IMR-90 (cell line): ENCODE measurements around the gene C1QTNF9B. TPM values are rescaled to one million over a fixed set of nuclear protein-coding genes. Genes with fewer than 3 reads are reported as not detected.

ENCODE experiments used
- ATAC-seq: fragments of 200-7000 bp; cut with Tn5 transposase; 2 replicates; pipeline ENCODE4 v1.9.1; 2020; ENCODE audit warnings: low read depth, mild to moderate bottlenecking, moderate library complexity
- BruUV-seq: library from RNA; stranded (reverse); fragments of 400-500 nt; replicated peaks from 2 replicates; lab custom pipeline; 2021; lab: Mats Ljungman, UMichigan
- CTCF ChIA-PET: fragments of 300-600 bp; formaldehyde crosslinking; extraction: SDS; loops from one replicate; lab custom pipeline; 2021; ENCODE audit warnings: antibody characterized with exemption; lab: Yijun Ruan, JAX
- POLR2A ChIA-PET: fragments of 300-600 bp; sonication (Branson Sonifier 250); formaldehyde crosslinking; loops from one replicate; lab custom pipeline; 2022; ENCODE audit warnings: antibody characterized with exemption; ENCODE audit not compliant: unreplicated experiment; lab: Charles Lee
- DNase-seq: peaks from one replicate; pipeline ENCODE4 v3.0.0; 2013
- H2AFZ ChIP-seq: replicated peaks from 2 replicates; pipeline ENCODE3; 2013; ENCODE audit warnings: low read length, mild to moderate bottlenecking; ENCODE audit not compliant: poor library complexity
- H2AK5ac ChIP-seq: 2 replicates; pipeline ENCODE4 v1.6.1; 2013; ENCODE audit warnings: low read depth, low read length, inconsistent platforms
- H2AK9ac ChIP-seq: replicated peaks from 2 replicates; pipeline ENCODE3; 2013; ENCODE audit warnings: mild to moderate bottlenecking, low read depth, low read length, moderate library complexity; ENCODE audit not compliant: poor library complexity
- H2BK120ac ChIP-seq: 2 replicates; pipeline ENCODE4 v1.6.1; 2013; ENCODE audit warnings: low read depth, low read length, inconsistent platforms
- H2BK15ac ChIP-seq: 3 replicates; pipeline ENCODE4 v1.6.1; 2013; ENCODE audit warnings: low read depth, low read length, inconsistent platforms
- H2BK20ac ChIP-seq: 2 replicates; pipeline ENCODE4 v1.6.1; 2013; ENCODE audit warnings: low read depth, mild to moderate bottlenecking, inconsistent platforms, low read length, moderate library complexity
- H2BK5ac ChIP-seq: 2 replicates; pipeline ENCODE4 v1.6.1; 2013; ENCODE audit warnings: mild to moderate bottlenecking, low read depth, low read length, inconsistent platforms; ENCODE audit not compliant: poor library complexity, severe bottlenecking
- H3K14ac ChIP-seq: replicated peaks from 2 replicates; pipeline ENCODE4 v1.6.1; 2013; ENCODE audit warnings: low read depth, low read length, inconsistent platforms
- H3K18ac ChIP-seq: 2 replicates; pipeline ENCODE4 v1.6.1; 2013; ENCODE audit warnings: low read depth, low read length, control low read depth
- H3K23ac ChIP-seq: 2 replicates; pipeline ENCODE4 v1.6.1; 2013; ENCODE audit warnings: low read depth, low read length, inconsistent platforms
- H3K27ac ChIP-seq: 2 replicates; pipeline ENCODE4 v1.5.1; 2013; ENCODE audit warnings: mild to moderate bottlenecking, control low read depth, low read length; ENCODE audit not compliant: insufficient read depth
- H3K27me3 ChIP-seq: 2 replicates; pipeline ENCODE4 v1.6.1; 2013; ENCODE audit warnings: low read length; ENCODE audit not compliant: control insufficient read depth, insufficient read depth
- H3K36me3 ChIP-seq: 2 replicates; pipeline ENCODE4 v1.6.1; 2013; ENCODE audit warnings: low read length, mixed read lengths; ENCODE audit not compliant: control insufficient read depth, insufficient read depth
- H3K4ac ChIP-seq: 2 replicates; pipeline ENCODE4 v1.6.1; 2013; ENCODE audit warnings: low read depth, low read length, inconsistent platforms
- H3K4me1 ChIP-seq: 2 replicates; pipeline ENCODE4 v1.6.1; 2013; ENCODE audit warnings: low read length, mixed read lengths; ENCODE audit not compliant: control insufficient read depth, insufficient read depth
- H3K4me2 ChIP-seq: 2 replicates; pipeline ENCODE4 v1.6.1; 2013; ENCODE audit warnings: low read depth, mild to moderate bottlenecking, control low read depth, low read length, moderate library complexity
- H3K4me3 ChIP-seq: 2 replicates; pipeline ENCODE4 v1.5.1; 2013; ENCODE audit warnings: low read depth, mild to moderate bottlenecking, control low read depth, low read length, moderate library complexity; ENCODE audit not compliant: insufficient read depth
- H3K56ac ChIP-seq: 2 replicates; pipeline ENCODE4 v1.6.1; 2013; ENCODE audit warnings: low read length, inconsistent platforms; ENCODE audit not compliant: insufficient read depth; ENCODE audit errors: extremely low read depth
- H3K79me1 ChIP-seq, 2 experiments: 2 replicates each; pipeline ENCODE4 v1.6.1; 2013; ENCODE audit warnings: low read length in 2 of 2, inconsistent platforms in 1 of 2, low read depth in 1 of 2
- H3K9ac ChIP-seq: 2 replicates; pipeline ENCODE4 v1.6.1; 2013; ENCODE audit warnings: low read depth, low read length, control low read depth
- H3K9me1 ChIP-seq: 2 replicates; pipeline ENCODE4 v1.6.1; 2013; ENCODE audit warnings: low read length, inconsistent platforms; ENCODE audit not compliant: insufficient read depth
- H3K9me3 ChIP-seq: 2 replicates; pipeline ENCODE4 v1.6.1; 2013; ENCODE audit warnings: low read length; ENCODE audit not compliant: control insufficient read depth, insufficient read depth
- H4K20me1 ChIP-seq: 2 replicates; pipeline ENCODE4 v1.6.1; 2013; ENCODE audit warnings: low read length, inconsistent platforms; ENCODE audit not compliant: insufficient read depth
- H4K5ac ChIP-seq: 2 replicates; pipeline ENCODE4 v1.6.1; 2013; ENCODE audit warnings: mild to moderate bottlenecking, low read depth, low read length, control low read depth
- H4K8ac ChIP-seq, 2 experiments: 2 replicates each; pipeline ENCODE4 v1.6.1; 2013; ENCODE audit warnings: low read depth in 2 of 2, low read length in 2 of 2, control low read depth in 1 of 2, inconsistent platforms in 1 of 2
- H4K91ac ChIP-seq: 2 replicates; pipeline ENCODE4 v1.6.1; 2013; ENCODE audit warnings: low read depth, low read length, inconsistent platforms; ENCODE audit not compliant: insufficient read depth
- BHLHE40 ChIP-seq: fragments of 150-350 bp; IDR thresholded peaks from 2 replicates; pipeline ENCODE4 v1.6.1; 2016; ENCODE audit warnings: mild to moderate bottlenecking, low read depth, low read length
- CEBPB ChIP-seq: IDR thresholded peaks from 2 replicates; pipeline ENCODE4 v1.6.1; 2012; ENCODE audit warnings: low read depth, low read length, improper control_type of control experiment
- CHD1 ChIP-seq: IDR thresholded peaks from 2 replicates; pipeline ENCODE4 v1.6.1; 2012; ENCODE audit warnings: low read depth, low read length, improper control_type of control experiment
- MAFK ChIP-seq: IDR thresholded peaks from 2 replicates; pipeline ENCODE4 v1.6.1; 2012; ENCODE audit warnings: low read depth, low read length, improper control_type of control experiment
- MAZ ChIP-seq: IDR thresholded peaks from 2 replicates; pipeline ENCODE4 v1.6.1; 2012; ENCODE audit warnings: low read depth, mild to moderate bottlenecking, low read length, improper control_type of control experiment, moderate library complexity, borderline replicate concordance
- MXI1 ChIP-seq: IDR thresholded peaks from 2 replicates; pipeline ENCODE4 v1.6.1; 2012; ENCODE audit warnings: low read depth, mild to moderate bottlenecking, low read length, moderate library complexity, borderline replicate concordance
- NFE2L2 ChIP-seq: fragments of 150-350 bp; IDR thresholded peaks from 2 replicates; pipeline ENCODE4 v1.6.1; 2016; ENCODE audit warnings: low read depth, mild to moderate bottlenecking, low read length
- POLR2A ChIP-seq: IDR thresholded peaks from 2 replicates; pipeline ENCODE4 v1.6.1; 2012; ENCODE audit warnings: mild to moderate bottlenecking, low read depth, low read length
- RAD21 ChIP-seq: IDR thresholded peaks from 2 replicates; pipeline ENCODE4 v1.6.1; 2012; ENCODE audit warnings: low read length, improper control_type of control experiment
- RCOR1 ChIP-seq: IDR thresholded peaks from 2 replicates; pipeline ENCODE4 v1.6.1; 2012; ENCODE audit warnings: mild to moderate bottlenecking, low read length, improper control_type of control experiment; ENCODE audit not compliant: insufficient replicate concordance
- RFX5 ChIP-seq: IDR thresholded peaks from 2 replicates; pipeline ENCODE4 v1.8.0; 2012; ENCODE audit warnings: low read depth, mild to moderate bottlenecking, low read length, moderate library complexity
- SMC3 ChIP-seq: fragments of 150-350 bp; IDR thresholded peaks from 2 replicates; pipeline ENCODE4 v1.6.1; 2016; ENCODE audit warnings: low read depth, mild to moderate bottlenecking, antibody characterized with exemption, low read length, moderate library complexity
- WGBS, 2 experiments: methylation state at CpG; one replicate each; pipeline versions ENCODE4 v1.1.5 to v1.1.7; 2013; ENCODE audit warnings: missing lambda C conversion rate in 2 of 2; ENCODE audit not compliant: insufficient read length in 1 of 2; ENCODE audit errors: extremely low coverage in 2 of 2; 5-methylcytosine and 5-hydroxymethylcytosine counted together
- dilution Hi-C: fragments of 300-500 bp; cut with HindIII; formaldehyde crosslinking; loops from one replicate; pipeline ENCODE4 v1.14.3; 2018; ENCODE audit warnings: low sequenced_read_pairs; ENCODE audit not compliant: unreplicated experiment
- in situ Hi-C: fragments of 300-500 bp; cut with MboI; formaldehyde crosslinking; loops from 3 replicates; pipeline ENCODE4 v1.14.3; 2019; ENCODE audit warnings: low sequenced_read_pairs, inconsistent platforms, mixed read lengths
- intact Hi-C: fragments of 100-400 bp; cut with micrococcal nuclease; formaldehyde crosslinking; loops from 2 replicates; pipeline ENCODE4 v1.10.0; 2022
- polyA plus RNA-seq, 3 experiments: library from polyadenylated mRNA; depleted of rRNA; stranded (reverse); fragments of >200 nt; gene quantifications; 2 replicates each; pipeline ENCODE4 v1.2.3, GENCODE V29; 2012; ENCODE audit warnings: low replicate concordance in 1 of 3
- total RNA-seq: library from RNA; depleted of rRNA; stranded (reverse); fragments of >200 nt; gene quantifications from 2 replicates; pipeline ENCODE4 v1.2.3, GENCODE V29; 2012
- TF ChIP-seq, protein P1 (sequence below): fragments of 150-350 bp; IDR thresholded peaks from 2 replicates; pipeline ENCODE4 v1.6.1; 2016; ENCODE audit warnings: low read depth, mild to moderate bottlenecking, low read length, moderate library complexity, borderline replicate concordance
- TF ChIP-seq, protein P2 (sequence below): fragments of 150-350 bp; IDR thresholded peaks from 2 replicates; pipeline ENCODE4 v1.6.1; 2017; ENCODE audit warnings: mild to moderate bottlenecking, antibody characterized with exemption, low read length, low read depth
- TF ChIP-seq, protein P3 (sequence below): conservative IDR thresholded peaks from 2 replicates; pipeline ENCODE4 v1.5.1; 2012; ENCODE audit warnings: mild to moderate bottlenecking, low read depth, low read length, improper control_type of control experiment

The C1QTNF9B gene
- total and polyA plus RNA-seq, 2 of the 4 experiments (the other 2 are of a cell fraction) = 0.72 to 1.1 TPM

GRCh38 chr13:23849670-23850069 lies 47.6 kb downstream of the C1QTNF9B start:
- Histone ChIP-seq H4K91ac (no peak overlapping the region), H2AK9ac (no peak overlapping the region), H2BK5ac (no peak overlapping the region), H3K23ac (no peak overlapping the region), H3K56ac (no peak overlapping the region), H2BK20ac (no peak overlapping the region), H2AFZ (no peak overlapping the region), H3K9me3 (no peaks in the 10 kb centered on the region), H3K9ac (no peak overlapping the region), H3K4me3 (no peak overlapping the region), H2BK15ac (no peak overlapping the region), H3K27ac (no peak overlapping the region), H2BK120ac (no peak overlapping the region), H4K8ac (no peak overlapping the region), H3K18ac (no peak overlapping the region), H4K5ac (no peak overlapping the region), H2AK5ac (no peak overlapping the region), H3K27me3 (no peaks in the 10 kb centered on the region), H3K79me1 (no peaks in the 10 kb centered on the region), H3K36me3 (peaks cover 2% of the 10 kb centered on the region), H3K4me1 (no peaks in the 10 kb centered on the region), H3K14ac (no peak overlapping the region), H3K4me2 (no peak overlapping the region), H3K9me1 (peaks cover 3% of the 10 kb centered on the region; the same call in 1 of the 2 replicates), H4K20me1 (no peaks in the 10 kb centered on the region), H3K4ac (no peak overlapping the region)
- intact Hi-C loops (no loop called here), dilution Hi-C loops (no loop called here), in situ Hi-C loops (no loop called here)
- BruUV-seq = no TSS peak
- WGBS, 2 experiments = no CpG with 5 or more reads among the region's 2 CpGs
- ChIA-PET CTCF (no interaction called here), POLR2A (no interaction called here)
- DNase-seq (no peak), ATAC-seq (no peak)
- no peak for TF ChIP-seq RAD21
- TF ChIP-seq SMC3 = no peak
- TF ChIP-seq CEBPB = no peak
- no peak for TF ChIP-seq MAZ
- TF ChIP-seq, protein P1, sequence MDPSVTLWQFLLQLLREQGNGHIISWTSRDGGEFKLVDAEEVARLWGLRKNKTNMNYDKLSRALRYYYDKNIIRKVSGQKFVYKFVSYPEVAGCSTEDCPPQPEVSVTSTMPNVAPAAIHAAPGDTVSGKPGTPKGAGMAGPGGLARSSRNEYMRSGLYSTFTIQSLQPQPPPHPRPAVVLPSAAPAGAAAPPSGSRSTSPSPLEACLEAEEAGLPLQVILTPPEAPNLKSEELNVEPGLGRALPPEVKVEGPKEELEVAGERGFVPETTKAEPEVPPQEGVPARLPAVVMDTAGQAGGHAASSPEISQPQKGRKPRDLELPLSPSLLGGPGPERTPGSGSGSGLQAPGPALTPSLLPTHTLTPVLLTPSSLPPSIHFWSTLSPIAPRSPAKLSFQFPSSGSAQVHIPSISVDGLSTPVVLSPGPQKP = no peak
- TF ChIP-seq MAFK = no peak
- no peak for TF ChIP-seq BHLHE40
- no peak for TF ChIP-seq MXI1
- no peak for TF ChIP-seq RFX5
- no peak for TF ChIP-seq POLR2A
- TF ChIP-seq RCOR1 = no peak
- no peak for TF ChIP-seq NFE2L2
- TF ChIP-seq, protein P2, sequence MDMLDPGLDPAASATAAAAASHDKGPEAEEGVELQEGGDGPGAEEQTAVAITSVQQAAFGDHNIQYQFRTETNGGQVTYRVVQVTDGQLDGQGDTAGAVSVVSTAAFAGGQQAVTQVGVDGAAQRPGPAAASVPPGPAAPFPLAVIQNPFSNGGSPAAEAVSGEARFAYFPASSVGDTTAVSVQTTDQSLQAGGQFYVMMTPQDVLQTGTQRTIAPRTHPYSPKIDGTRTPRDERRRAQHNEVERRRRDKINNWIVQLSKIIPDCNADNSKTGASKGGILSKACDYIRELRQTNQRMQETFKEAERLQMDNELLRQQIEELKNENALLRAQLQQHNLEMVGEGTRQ = no peak
- TF ChIP-seq, protein P3, sequence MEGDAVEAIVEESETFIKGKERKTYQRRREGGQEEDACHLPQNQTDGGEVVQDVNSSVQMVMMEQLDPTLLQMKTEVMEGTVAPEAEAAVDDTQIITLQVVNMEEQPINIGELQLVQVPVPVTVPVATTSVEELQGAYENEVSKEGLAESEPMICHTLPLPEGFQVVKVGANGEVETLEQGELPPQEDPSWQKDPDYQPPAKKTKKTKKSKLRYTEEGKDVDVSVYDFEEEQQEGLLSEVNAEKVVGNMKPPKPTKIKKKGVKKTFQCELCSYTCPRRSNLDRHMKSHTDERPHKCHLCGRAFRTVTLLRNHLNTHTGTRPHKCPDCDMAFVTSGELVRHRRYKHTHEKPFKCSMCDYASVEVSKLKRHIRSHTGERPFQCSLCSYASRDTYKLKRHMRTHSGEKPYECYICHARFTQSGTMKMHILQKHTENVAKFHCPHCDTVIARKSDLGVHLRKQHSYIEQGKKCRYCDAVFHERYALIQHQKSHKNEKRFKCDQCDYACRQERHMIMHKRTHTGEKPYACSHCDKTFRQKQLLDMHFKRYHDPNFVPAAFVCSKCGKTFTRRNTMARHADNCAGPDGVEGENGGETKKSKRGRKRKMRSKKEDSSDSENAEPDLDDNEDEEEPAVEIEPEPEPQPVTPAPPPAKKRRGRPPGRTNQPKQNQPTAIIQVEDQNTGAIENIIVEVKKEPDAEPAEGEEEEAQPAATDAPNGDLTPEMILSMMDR = no peak
- TF ChIP-seq CHD1 = no peak
